ENCODE measurements around the gene NEMF.
A peak's percentile ranks its signal among the peaks of the same experiment; 100 is the strongest.
"Not testable (repeated sequence)": the region's sequence is repeated elsewhere in the genome, so short reads cannot be mapped to it uniquely, and the experiment has no call there.

NEMF gene

DNA sequence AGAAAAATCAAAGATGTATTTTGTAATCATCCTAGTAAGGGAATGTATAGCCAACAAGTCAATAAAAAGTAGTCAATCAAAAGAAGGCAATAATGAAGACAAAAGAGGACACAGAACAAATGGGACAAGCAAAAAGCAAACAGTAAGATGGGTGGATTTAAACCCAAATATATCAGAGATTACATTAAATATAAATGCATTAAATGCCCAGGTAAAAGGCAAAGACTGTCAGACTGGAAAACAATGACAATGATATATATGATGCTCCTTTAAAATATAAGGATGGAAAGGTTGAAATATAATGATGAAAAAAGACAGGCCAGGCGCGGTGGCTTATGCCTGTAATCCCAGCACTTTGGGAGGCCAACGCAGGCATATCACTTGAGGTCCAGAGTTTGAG, 35.7 kb downstream of the NEMF start:
- DNase-seq = no peak

DNA sequence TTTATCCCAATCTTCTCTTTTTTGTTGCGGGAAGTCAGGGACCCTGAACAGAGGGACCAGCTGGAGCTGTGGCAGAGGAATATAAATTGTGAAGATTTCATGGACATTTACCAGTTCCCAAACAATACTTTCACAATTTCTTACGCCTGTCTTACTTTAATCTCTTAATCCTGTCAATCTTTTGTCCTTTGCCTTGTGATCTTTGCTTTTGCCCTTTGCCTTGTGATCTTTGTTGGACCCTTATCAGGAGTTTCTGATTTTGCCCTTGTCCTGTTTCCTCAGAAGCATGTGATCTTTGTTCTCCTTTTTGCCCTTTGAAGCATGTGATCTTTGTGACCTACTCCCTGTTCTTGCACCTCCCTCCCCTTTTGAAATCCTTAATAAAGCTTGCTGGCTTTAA, 36.5 kb downstream of the NEMF start:
- not testable (repeated sequence) for DNase-seq

DNA sequence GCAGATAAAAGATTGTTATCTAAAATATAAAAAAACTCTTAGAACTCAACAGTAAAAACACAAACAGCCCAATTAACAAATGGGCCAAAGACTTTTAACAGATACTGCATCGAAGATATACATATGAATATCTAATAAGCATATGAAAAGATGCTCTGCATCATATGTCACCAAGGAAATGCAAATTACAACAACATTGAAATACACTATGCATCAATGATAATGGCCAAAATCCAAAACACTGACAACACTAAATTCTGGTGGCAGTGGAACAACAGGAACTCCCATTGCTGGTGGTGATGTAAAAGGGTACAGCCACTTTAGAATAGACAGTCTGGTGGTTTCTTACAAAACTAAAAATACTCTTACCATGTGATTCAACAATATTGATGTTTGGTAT, 43.8 kb downstream of the NEMF start:
- no peak for DNase-seq

DNA sequence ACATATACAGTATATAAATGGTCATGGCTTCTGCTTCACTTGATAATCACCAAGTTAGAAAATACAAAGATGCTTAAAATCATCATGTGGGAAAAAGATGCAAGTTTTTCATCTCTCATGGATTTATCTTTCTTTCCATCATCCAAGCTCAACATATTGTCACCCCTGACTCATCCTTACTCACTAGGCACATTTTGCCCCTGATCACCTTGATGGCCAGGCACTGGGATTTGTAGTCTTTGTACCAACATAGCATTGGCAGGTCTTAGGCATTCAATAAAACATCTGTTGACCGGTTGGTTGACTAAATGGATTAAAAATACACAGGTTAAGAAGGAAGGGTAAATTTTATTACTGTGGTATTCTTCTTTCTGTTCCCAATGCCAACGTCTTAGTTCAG, 56.6 kb downstream of the NEMF start:
- DNase-seq = no peak

DNA sequence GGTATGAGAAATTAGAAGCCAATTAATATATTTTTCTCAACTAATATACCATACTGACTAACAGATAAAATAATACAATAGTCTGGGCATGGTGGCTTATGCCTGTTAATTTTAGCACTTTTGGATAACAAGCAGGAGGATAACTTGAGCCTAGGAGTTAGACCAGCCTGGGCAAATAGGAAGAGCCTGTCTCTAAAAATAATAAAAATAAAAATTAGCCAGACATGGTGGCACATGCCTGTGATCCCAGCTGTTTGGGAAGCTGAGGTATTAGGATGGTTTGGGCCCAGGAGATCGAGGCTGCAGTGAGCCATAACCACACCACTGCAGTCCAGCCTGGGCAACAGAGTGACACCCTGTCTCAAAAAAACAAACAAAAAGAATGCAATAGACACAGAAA, 60.0 kb downstream of the NEMF start:
- no peak for DNase-seq

DNA sequence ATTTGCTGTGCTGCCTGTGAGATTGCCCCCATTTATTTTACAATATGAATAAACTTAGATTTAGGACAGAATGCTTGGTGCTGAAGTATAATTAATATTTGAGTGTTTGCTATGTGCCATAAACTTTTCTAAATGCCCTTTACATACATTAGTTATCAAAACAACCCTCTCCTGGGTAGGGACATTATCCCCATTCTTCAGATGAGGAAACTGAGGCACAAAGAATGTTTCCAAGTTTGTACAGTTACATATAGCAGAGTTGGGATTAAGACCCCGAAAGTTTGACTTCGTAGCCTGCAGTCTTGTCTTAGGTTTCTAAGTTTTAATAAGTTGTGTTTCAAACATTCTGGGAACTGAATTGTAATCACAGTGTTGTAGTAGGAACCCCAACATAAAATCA, 66.3 kb downstream of the NEMF start:
- DNase-seq = no peak

DNA sequence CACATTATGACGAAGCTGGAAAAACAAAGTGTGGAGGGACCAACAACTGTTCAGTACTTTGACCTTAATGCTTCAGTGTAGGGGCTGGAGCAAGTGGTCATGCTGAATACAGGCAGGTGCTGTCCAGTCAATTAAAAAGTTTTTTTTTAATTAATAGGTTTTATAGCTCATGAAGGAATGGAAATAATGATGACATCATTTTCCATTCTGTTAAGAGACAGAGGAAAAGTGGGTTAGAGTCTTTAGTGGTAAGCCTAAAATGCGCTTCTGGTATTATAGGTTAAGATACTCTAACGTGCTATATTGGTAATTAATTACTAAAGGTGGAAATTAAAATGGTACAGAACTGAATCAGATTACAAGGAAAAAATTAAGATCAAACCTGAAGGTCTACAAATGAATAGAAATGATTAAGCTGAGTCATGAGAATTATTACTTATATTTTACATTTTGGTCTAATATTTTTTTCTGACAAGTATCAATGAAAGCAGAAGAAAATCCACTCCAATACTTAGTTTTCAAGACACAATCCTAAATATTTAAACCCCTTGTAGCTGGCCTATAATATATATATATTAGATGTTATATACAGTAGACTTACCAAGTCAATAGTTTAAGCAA, 69.1 kb downstream of the NEMF start:
- DNase-seq = no peak

DNA sequence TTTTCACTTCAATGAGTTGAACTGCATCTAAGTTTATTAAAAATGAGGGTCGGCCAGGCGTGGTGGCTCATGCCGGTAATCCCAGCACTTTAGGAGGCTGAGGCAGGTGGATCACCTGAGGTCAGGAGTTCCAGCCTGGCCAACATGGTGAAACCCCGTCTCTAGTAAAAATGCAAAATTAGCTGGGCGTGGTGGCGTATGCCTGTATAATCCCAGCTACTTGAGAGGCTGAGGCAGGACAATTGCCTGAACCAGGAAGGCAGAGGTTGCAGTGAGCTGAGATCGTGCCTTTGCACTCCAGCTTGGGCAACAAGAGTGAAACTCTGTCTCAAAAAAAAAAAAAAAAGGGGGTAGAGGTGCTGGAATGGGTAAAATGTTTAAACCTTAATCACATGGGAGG, 71.5 kb downstream of the NEMF start:
- DNase-seq = not testable (repeated sequence)

DNA sequence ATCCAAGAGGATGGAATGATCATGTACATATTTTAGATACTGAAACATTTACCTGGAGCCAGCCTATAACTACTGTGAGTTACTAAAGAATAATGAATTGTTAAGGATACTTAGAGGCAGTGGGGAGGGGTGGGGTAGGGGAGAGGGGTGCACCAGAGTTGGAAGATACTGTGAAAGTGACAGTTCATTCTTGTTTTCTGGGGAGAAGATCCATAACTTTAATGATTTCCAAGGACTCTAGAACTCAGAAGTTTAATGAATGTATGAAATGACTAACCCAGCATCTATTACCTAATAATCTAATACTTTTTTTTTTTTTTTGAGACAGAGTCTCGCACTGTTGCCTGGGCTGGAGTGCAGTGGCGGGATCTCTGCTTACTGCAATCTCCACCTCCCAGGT, 74.2 kb downstream of the NEMF start:
- DNase-seq = no peak

DNA sequence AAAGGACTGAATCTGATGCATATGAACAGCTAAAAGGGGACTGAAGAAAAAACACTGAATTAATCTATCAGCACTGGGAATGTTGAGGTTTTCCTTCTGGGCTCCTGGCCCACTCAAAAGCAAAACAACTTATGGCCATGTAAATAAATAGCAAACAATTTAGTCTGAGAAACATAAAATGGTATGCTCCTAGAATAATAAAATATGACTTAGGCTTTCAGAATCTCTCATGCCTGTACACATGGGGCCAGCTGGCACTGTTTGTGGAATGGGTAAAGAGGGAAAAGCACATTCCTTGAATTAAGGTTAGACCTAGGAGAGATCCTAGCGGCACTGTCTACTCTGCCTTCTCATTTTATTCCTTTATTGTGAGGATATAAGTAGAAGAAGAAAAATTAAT, 78.5 kb downstream of the NEMF start:
- DNase-seq = no peak

DNA sequence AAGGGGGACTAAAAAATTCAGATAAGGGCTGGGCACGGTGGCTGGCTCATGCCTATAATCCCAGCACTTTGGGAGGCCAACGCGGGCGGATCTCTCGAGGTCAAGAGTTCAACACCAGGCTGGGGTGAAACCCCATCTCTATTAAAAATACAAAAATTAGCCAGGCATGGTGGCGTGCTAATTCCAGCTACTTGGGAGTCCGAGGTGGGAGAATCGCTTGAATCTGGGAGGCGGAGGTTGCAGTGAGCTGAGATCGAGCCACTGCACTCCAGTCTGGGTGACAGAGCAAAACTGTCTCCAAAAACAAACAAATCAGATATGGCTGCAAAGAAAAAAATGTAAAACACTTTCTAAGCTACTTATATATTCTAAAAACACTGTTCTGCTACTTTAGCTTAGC, 80.9 kb downstream of the NEMF start:
- DNase-seq = not testable (repeated sequence)

DNA sequence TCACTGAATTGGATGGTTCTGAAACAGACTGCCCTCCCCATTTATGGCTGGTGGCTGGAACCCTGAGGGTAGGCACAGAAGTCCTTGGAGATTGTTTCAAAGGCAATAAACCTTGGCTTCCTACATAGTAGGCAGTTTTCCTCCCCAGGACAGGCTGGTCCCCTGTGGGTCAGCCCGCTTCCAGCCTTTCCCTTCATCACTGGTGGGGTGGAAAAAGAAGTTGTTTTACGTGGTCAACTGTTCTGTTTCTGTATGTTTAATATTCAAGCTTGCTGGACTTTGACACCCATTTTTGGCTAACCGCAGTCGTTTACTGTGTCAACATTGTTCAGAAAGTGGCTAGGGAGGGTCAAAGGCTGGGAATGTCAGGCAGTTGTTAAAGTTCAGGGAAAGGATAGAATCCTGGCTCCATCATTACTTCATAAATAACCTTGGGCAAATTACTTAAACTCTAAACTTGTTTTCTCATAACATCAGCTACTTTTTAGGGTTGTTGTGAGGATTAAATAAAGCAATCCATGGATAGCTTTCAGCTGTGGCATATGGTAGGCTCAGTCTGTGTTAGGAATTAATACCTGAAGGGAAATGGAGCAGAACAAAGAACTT, 82.3 kb downstream of the NEMF start:
- no peak for DNase-seq

DNA sequence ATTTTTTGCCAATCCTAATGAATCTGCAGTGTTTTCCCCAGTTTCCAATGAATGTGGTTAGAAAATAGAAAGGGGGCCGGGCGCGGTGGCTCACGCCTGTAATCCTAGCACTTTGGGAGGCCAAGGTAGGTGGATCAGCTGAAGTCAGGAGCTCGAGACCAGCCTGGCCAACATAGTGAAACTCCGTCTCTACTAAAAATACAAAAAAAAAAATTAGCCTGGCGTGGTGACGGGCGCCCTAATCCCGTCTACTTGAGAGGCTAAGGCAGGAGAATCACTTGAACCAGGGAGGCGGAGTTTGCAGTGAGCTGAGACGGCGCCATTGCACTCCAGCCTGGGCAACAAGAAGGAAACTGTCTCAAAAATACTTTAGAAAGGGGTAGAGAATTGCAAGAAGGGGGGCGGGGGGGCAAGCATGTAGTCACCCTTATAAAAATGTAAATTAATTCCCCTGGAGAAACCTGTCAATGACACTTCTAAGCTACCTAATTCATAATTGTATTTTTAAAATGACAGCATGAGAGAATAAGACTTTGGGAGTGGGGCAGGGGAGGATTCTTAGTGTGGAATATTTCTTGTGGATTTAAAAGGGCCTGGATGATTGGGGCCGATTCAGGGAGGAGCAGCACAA, 82.9 kb downstream of the NEMF start:
- no peak for DNase-seq

DNA sequence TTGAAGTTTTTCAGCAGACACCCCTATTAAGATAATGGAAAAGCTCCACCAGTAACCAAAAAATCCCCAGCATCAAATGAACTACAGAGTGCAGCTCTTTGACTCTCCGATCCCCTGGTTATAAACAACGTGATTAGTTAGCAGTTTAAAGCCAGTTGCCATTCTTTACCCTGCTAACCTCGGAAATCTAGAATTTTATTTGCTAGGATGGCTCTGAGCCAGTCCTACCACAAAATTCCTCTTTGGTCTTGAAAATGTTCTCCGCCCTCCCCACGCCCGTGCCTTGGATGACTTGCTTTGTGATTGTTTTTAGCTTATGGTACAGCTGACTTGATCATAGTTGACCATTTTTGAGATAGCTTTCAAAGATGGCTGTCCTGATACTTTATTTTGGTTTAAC, 83.4 kb downstream of the NEMF start:
- DNase-seq = peak in 1 of 2 experiments; percentile 26

DNA sequence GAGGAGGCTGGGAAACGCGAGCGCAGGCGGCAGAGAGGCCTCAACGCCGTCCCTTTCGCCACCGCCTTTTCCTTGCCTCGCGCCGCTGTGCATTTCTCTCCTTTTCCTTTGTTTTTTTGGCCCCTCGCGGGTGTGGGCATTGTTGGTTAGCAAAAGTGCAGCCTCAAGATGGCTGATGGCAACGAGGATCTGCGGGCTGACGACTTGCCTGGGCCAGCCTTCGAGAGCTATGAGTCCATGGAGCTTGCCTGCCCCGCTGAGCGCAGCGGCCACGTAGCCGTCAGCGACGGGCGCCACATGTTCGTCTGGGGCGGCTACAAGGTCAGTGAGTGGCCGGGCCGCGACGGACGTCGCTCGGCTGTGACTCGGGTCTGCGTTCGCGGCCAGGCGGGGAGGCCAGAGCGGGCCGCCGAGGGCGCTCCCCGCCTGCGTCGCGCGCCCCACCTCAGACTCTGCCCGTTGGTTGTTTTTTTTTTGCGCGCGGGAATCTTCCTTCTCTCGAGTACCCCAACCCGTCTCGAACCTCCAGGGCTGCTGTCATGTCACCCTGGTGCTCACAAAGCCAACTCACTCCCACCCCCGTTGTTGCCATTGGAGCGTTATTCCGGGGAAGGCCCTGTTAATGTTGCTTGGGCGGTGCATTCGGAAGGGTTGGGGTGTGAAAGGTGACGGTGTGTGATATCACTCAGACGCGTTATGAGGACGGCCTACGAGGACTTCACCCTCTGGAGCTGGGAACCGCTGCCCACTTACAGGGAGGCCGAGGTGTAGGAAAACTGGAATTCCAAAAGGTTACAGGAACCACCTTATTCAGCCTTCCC, 84.1 kb downstream of the NEMF start:
- peak; percentile 23 to 41 for DNase-seq

DNA sequence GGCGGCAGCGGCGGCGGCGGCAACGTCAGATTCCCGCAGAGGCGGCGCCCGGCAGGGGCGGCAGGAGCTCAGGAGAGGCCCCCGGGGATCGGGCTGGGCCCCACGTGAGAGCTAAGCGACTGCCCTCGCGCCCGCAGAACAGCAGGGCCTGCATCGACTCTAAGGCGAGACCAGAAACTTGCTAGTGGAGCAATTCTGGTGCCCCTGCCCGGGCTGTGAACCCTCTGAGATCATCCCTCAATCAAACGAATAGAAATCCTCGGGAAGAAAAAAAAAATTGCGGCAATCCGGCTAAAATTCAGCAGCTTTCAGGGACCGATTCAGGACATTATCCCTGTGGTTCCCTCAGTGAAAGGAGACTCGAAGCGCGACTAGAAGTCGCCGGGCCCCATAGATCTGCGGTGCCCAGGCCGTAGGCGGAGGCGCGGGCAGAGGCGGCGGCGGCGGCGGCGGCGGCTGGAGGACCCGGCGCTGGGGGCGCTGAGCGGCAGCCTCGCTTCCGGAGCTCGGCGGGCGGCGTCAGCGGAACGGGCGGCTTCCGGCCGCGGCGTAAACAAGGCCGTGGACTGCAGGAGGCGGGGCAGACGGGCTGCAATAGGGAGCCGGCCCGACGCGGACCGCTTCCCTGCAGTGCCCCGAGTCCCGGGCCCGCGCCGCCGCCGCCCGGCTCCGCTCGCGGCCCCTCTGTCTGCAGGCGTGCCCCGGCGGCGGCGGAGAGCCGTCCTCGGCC, 84.9 kb downstream of the NEMF start, which contains the start of gene KLHDC2:
Gene KLHDC2 (plus strand): TSS at position 583 of the 730 bp plus-strand sequence. CDS start 316 bp downstream, outside the sequence.
- peak; percentile 68 to 75 for DNase-seq

DNA sequence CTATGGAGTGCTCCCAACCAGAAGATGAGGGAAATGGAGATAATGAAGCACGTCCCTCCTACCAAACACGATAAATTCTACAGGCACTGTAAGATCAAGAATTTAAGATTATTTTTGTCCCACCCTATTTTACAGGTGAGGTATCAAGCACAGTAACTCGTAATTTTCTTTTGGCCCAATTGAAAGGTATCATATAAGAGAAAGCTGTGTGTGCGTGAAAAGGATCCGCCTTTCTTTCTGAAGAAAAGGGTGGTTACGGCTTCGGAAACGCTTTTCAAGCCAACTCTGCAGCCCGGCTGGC, 85.4 kb downstream of the NEMF start:
- no peak for DNase-seq

DNA sequence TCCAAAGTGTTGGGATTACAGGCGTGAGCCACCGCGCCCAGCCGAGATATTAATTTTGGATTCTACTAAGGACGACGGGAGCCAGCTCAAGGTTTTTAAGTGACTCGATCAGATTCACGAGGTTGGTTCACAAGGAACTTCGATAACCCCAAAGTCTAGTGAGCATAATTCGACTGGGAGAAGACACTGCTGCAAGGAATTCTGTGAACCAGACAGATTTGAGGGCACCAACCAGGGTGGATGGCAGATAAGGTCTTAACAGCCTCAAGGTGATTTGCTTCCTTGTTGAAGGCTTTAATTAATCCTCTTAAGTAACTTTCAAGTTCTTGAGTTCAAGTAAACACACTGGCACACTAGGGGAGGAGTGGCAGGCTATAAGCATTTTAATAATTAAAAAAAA, 85.7 kb downstream of the NEMF start:
- no peak for DNase-seq

DNA sequence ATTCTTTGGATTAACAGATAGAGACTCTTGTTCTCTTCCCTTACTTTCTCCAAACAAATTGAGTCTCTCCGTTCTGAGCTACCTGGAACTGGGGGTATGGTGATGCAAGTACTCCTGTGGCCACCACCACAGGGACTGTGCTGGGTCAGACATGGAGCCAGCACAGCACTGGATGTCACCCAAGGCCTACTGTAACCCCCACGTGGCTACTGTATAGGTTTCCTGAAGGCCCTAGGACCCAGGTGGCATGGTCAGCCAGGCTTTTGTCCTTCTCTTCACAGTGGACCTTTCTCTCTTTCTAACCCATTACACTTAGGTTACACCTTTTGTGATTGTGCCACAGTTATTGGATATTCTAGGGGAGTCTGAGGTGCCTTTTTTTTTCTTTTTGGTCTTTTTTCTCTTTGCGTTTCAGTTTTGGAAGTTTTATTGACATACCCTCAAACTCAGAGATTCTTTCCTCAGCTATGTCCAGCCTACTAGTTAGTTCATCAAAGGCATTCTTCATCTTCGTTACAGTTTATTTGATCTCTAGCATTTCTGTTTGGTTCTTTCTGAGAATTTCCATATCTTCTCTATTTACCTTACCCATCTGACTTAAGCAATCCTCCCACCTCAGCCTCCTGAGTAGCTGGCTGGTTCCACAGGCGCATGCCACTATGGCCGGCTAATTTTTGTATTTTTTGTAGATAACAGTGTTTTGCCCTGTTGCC, 90.6 kb downstream of the NEMF start:
- no peak for DNase-seq

DNA sequence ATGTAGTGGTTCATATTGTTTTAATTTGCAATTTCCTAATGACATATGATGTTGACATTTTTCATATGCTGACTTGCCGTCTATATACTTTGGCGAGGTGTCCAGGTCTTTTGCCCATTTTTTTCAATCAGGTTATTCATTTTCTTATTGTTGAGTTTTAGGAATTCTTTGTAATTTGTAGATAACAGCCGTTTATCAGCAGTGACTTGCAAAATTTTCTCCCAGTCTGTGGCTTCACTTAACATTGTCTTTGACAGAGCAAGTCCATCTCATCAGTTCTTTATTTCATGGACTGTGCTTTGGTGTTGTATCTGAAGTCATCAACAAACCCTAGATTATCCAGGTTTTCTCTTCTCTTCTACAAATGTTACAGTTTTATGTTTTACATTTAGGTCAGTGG, 97.2 kb downstream of the NEMF start:
- DNase-seq = no peak

DNA sequence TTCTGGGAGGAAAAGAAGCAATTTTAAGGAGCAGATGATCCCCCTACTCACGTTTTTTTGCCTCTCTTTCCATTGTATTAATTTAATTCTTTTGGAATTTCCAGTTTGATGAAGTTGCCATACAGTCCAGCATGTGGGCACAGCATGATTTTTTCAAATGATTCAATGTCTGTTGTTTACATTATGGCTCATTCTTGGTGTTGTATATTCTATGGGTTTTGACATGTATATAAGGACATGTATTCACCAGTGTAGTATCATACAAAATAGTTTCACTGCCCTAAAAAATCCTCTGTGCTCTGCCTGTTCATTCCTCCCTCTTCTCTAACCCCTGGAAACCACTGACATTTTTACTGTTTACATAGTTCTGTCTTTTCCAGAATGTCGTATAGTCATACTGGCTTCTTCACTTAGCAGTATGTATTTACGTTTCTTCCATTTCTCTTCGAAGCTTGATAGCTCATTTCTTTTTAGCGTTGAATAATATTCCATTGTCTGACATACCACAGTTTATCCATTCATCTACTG, 98.0 kb downstream of the NEMF start:
- no peak for DNase-seq

DNA sequence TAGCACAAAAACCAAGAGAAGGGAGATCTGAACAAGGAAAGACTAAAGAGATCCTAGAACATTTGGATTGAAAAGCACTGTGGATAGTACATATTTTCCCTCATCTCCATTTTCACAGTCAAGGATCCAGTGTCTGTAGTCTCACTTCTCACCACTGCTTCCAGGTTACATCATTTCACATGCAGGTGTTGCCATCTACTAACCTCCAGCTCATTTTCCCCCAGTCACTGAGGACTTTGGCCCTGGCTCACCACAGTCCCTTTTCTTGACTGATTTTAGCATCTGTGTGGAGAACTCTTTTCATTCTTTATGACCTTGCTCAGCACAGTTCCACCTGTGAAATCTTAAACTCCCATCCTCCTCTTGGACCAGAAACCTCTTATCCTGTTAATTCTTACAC, 106.1 kb downstream of the NEMF start:
- DNase-seq = not testable (repeated sequence)

All from Kasumi-1 (cell line).